GM19043 (cell line): Measurements from ENCODE around the gene HGD.
"Not testable (repeated sequence)": the region's sequence is repeated elsewhere in the genome, so short reads cannot be mapped to it uniquely, and the experiment has no call there.

Experiments
- ATAC-seq: cut with Tn5 transposase; IDR thresholded peaks from one replicate; pipeline ENCODE4 v1.9.1; 2021; ENCODE audit warnings: low read depth; ENCODE audit not compliant: unreplicated experiment

The HGD gene

GRCh38 chr3:120682095-120682681 is at the start of gene HGD:
Gene HGD, minus strand, starts transcription at chr3:120682239. Its CDS starts 128 bp downstream, at chr3:120682111.
- ATAC-seq = no peak

GRCh38 chr3:120730576-120731542 is 48.8 kb upstream of the HGD start:
- ATAC-seq = no peak

- no peak for ATAC-seq
Observed at GRCh38 chr3:120726791-120727190, 44.8 kb upstream of the HGD start.

GRCh38 chr3:120719167-120719834 is 37.3 kb upstream of the HGD start:
- not testable (repeated sequence) for ATAC-seq

- ATAC-seq = no peak
Observed at GRCh38 chr3:120713262-120713661, 31.2 kb upstream of the HGD start.

- no peak for ATAC-seq
Observed at GRCh38 chr3:120710369-120710768, 28.3 kb upstream of the HGD start.

GRCh38 chr3:120708408-120708807 is 26.4 kb upstream of the HGD start:
- ATAC-seq = peak; percentile 71

- no peak for ATAC-seq
Observed at GRCh38 chr3:120706950-120707349, 24.9 kb upstream of the HGD start.

GRCh38 chr3:120705884-120706582 is 24.0 kb upstream of the HGD start:
- ATAC-seq = no peak

GRCh38 chr3:120699333-120699732 is 17.3 kb upstream of the HGD start:
- no peak for ATAC-seq

GRCh38 chr3:120693439-120694171 is 11.6 kb upstream of the HGD start:
- no peak for ATAC-seq

GRCh38 chr3:120689395-120689794 is 7.4 kb upstream of the HGD start:
- ATAC-seq = no peak

GRCh38 chr3:120688121-120688520 is 6.1 kb upstream of the HGD start:
- ATAC-seq = peak; percentile 99

GRCh38 chr3:120685411-120685810 is 3.4 kb upstream of the HGD start:
- no peak for ATAC-seq

- no peak for ATAC-seq
Observed at GRCh38 chr3:120684896-120685295, 2.9 kb upstream of the HGD start.

GRCh38 chr3:120683671-120684301 is 1.7 kb upstream of the HGD start:
- ATAC-seq = no peak

- no peak for ATAC-seq
Observed at GRCh38 chr3:120683213-120683612, 1.2 kb upstream of the HGD start.

- no peak for ATAC-seq
Observed at GRCh38 chr3:120681506-120682038, 467 bp downstream of the HGD start.

- ATAC-seq = no peak
Observed at GRCh38 chr3:120681018-120681417, 1.0 kb downstream of the HGD start.
